Measurements from ENCODE around the gene TTF2.

TTF2 gene

DNA sequence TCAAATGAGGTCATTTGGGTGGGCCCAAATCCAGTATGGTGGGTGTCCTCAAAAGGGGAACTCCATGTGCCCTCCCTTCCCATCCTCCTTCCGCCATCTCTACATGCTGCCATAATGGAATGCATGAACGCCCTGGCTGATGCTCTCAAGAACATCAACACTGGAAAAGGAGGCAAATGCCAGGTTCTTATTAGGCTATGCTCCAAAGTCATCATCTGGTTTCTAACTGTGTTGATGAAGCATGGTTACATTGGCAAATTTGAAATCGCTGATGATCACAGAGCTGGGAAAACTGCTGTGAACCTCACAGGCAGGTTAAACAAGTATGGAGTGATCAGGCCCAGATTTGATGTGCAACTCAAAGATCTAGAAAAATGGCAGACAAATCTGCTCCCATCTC, 78.0 kb downstream of the TTF2 start:
- POLR2A ChIA-PET: no interaction called here
- no peak for DNase-seq (ENCODE audit: extremely low spot score)
- CTCF ChIA-PET: interaction anchor here (1.4 kb wide), 1 partner anchor 9 kb away, joined by 3 read pairs; no protein-coding TSS in a partner anchor
- no peak for TF ChIP-seq BHLHE40 (IDR thresholded peaks at IDR 0.05; ENCODE audit: borderline replicate concordance)

DNA sequence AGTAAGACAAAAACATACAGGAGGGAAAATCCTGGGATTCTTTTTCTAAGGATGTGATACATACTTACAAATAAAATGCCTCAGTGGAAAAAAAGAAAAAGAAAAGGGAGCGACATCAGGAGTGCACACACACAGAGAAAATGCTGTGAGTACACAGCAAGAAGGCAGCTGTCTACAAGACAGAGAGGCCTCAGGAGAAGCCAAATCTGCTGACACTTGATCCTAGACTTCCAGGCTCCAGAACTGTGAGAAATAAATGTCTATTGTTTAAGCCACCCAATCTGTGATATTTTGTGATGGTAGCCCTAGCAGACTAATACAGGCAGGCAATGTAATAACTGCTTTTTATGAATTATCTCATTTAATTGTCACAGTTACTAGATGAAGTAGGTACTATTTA, 78.4 kb downstream of the TTF2 start:
- no peak for DNase-seq (ENCODE audit: extremely low spot score)
- TF ChIP-seq CTBP1 (IDR thresholded peaks at IDR 0.05; ENCODE audit: borderline replicate concordance) (no peak), HDGF (IDR thresholded peaks at IDR 0.05; ENCODE audit: borderline replicate concordance) (no peak), LEF1 (IDR thresholded peaks at IDR 0.05; ENCODE audit: borderline replicate concordance) (no peak), SP1 (IDR thresholded peaks at IDR 0.05) (no peak), FOXM1 (IDR thresholded peaks at IDR 0.05; ENCODE audit: borderline replicate concordance) (no peak), BHLHE40 (IDR thresholded peaks at IDR 0.05; ENCODE audit: borderline replicate concordance) (no peak), FOXK2 (IDR thresholded peaks at IDR 0.05) (no peak), L3MBTL2 (conservative IDR thresholded peaks at IDR 0.05) (no peak), TARDBP (IDR thresholded peaks at IDR 0.05) (no peak), ARNT (IDR thresholded peaks at IDR 0.05) (no peak), ZNF384 (IDR thresholded peaks at IDR 0.05) (no peak), FOXA1 (IDR thresholded peaks at IDR 0.05) (no peak), SUZ12 (IDR thresholded peaks at IDR 0.05) (no peak), NFRKB (IDR thresholded peaks at IDR 0.05) (no peak), ELF4 (IDR thresholded peaks at IDR 0.05) (no peak)
- TF ChIP-seq, protein P1, sequence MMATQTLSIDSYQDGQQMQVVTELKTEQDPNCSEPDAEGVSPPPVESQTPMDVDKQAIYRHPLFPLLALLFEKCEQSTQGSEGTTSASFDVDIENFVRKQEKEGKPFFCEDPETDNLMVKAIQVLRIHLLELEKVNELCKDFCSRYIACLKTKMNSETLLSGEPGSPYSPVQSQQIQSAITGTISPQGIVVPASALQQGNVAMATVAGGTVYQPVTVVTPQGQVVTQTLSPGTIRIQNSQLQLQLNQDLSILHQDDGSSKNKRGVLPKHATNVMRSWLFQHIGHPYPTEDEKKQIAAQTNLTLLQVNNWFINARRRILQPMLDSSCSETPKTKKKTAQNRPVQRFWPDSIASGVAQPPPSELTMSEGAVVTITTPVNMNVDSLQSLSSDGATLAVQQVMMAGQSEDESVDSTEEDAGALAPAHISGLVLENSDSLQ (IDR thresholded peaks at IDR 0.05): no peak
- ChIA-PET CTCF (interaction anchor here (1.4 kb wide), 1 partner anchor 10 kb away, joined by 3 read pairs; no protein-coding TSS in a partner anchor), POLR2A (no interaction called here)

DNA sequence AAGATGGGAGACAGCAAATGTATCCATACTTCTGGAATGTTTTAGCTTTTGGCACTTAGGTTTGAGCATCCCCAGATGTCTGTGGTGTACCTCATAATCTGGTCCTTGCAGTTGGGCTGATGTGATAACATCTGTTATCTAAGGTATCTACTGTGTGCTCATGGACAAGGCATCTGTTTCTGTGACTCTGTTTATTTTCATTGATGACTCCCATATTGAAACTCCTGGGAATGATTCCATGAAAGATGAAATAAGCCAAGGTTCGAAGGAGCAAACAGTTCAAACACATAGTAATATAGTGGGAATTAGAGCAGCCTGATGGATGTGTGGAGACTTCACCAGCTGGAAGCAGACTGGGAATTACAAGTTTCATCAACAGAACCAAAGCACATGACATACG, 82.1 kb downstream of the TTF2 start:
- ChIA-PET CTCF (no interaction called here), POLR2A (no interaction called here)
- TF ChIP-seq, protein P1 (IDR thresholded peaks at IDR 0.05): no peak
- TF ChIP-seq ARNT (IDR thresholded peaks at IDR 0.05): no peak
- TF ChIP-seq ELF4 (IDR thresholded peaks at IDR 0.05): no peak
- TF ChIP-seq FOXM1 (IDR thresholded peaks at IDR 0.05; ENCODE audit: borderline replicate concordance): no peak
- TF ChIP-seq L3MBTL2 (conservative IDR thresholded peaks at IDR 0.05): no peak
- no peak for TF ChIP-seq HDGF (IDR thresholded peaks at IDR 0.05; ENCODE audit: borderline replicate concordance)
- TF ChIP-seq NFRKB (IDR thresholded peaks at IDR 0.05): no peak
- no peak for TF ChIP-seq CTBP1 (IDR thresholded peaks at IDR 0.05; ENCODE audit: borderline replicate concordance)

DNA sequence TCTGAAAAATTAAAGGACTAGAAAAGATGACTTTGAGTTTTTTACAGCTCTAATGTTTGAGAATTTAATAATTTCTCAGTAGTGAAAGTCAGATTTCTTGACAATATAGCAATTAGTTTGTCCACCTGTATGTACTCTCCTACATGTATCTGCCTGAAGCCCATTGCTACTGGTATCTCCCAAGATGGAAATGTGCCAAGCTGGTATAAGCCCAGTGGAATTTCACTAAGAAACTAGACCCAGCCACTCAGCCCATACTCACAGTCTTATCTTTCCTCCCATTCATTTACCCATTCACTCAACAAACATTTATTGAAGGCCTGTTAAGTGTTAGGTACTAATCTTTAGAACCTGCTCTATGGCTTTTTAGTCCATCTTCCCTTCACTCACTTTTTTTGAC, 83.0 kb downstream of the TTF2 start:
- CTCF ChIA-PET: no interaction called here
- POLR2A ChIA-PET: no interaction called here
- no peak for DNase-seq (ENCODE audit: extremely low spot score)
- TF ChIP-seq ELF4 (IDR thresholded peaks at IDR 0.05) (no peak), ARNT (IDR thresholded peaks at IDR 0.05) (no peak), LEF1 (IDR thresholded peaks at IDR 0.05; ENCODE audit: borderline replicate concordance) (no peak), SUZ12 (IDR thresholded peaks at IDR 0.05) (no peak), FOXK2 (IDR thresholded peaks at IDR 0.05) (no peak)

More for the DNA sequence above, 82.1 kb downstream of the TTF2 start:
- no peak for DNase-seq (ENCODE audit: extremely low spot score)

DNA sequence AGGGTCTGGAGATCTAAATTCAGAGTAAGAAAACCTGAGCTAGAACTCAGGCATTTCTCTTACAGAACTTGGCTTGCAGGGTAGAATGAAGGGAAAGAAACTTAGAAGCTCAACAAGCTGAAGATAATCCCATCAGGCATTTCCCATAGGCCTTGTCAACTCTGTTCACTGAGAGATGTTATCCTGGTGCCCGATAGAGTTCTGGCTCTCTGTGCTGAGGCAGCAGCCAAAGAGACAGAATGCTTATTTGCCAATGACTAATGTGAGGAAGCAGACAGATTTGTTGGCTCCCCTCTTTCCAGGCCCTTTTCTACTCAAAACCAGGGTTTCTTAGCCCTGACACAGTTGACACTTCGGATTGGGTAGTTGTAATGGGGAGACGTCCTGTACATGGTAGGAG, 83.7 kb downstream of the TTF2 start:
- no peak for TF ChIP-seq FOXA1 (IDR thresholded peaks at IDR 0.05)
- no peak for TF ChIP-seq FOXK2 (IDR thresholded peaks at IDR 0.05)
- no peak for TF ChIP-seq CTBP1 (IDR thresholded peaks at IDR 0.05; ENCODE audit: borderline replicate concordance)
- TF ChIP-seq ELF4 (IDR thresholded peaks at IDR 0.05): no peak
- POLR2A ChIA-PET: no interaction called here
- DNase-seq (ENCODE audit: extremely low spot score): no peak
- CTCF ChIA-PET: no interaction called here

DNA sequence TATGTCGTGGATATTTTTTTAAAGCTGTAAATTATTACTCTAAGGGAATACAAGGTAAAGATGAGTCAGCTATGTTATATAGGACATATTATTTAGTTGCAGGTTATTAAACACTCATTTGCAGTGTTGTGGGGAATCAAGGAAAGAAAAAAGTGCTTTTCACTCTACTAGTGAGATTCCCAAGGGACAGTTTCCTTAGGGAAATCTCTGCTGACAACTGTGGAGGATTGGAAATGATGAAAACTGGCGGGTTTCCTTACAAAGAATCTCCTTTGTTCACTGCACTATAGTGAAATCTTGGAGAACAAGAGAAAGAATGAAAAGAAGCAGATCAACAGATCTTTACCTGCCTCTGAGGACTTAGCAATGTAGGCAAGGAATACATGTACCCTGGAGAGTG, 85.9 kb downstream of the TTF2 start:
- no peak for DNase-seq (ENCODE audit: extremely low spot score)
- ChIA-PET POLR2A (no interaction called here), CTCF (interaction anchor here (0.6 to 1.6 kb wide), 2 partner anchors 17 to 22 kb away, joined by 4 to 7 read pairs; no protein-coding TSS in a partner anchor)
- TF ChIP-seq ARNT (IDR thresholded peaks at IDR 0.05): no peak
- TF ChIP-seq, protein P1 (IDR thresholded peaks at IDR 0.05): no peak
- no peak for TF ChIP-seq FOXM1 (IDR thresholded peaks at IDR 0.05; ENCODE audit: borderline replicate concordance)
- no peak for TF ChIP-seq LEF1 (IDR thresholded peaks at IDR 0.05; ENCODE audit: borderline replicate concordance)
- TF ChIP-seq TARDBP (IDR thresholded peaks at IDR 0.05): no peak
- TF ChIP-seq SUZ12 (IDR thresholded peaks at IDR 0.05): no peak
- TF ChIP-seq FOXA1 (IDR thresholded peaks at IDR 0.05): no peak
- TF ChIP-seq ZNF384 (IDR thresholded peaks at IDR 0.05): no peak
- TF ChIP-seq BHLHE40 (IDR thresholded peaks at IDR 0.05; ENCODE audit: borderline replicate concordance): no peak
- TF ChIP-seq NFRKB (IDR thresholded peaks at IDR 0.05): no peak
- TF ChIP-seq SP1 (IDR thresholded peaks at IDR 0.05): no peak
- TF ChIP-seq FOXK2 (IDR thresholded peaks at IDR 0.05): no peak
- no peak for TF ChIP-seq L3MBTL2 (conservative IDR thresholded peaks at IDR 0.05)
- TF ChIP-seq HDGF (IDR thresholded peaks at IDR 0.05; ENCODE audit: borderline replicate concordance): no peak
- no peak for TF ChIP-seq ELF4 (IDR thresholded peaks at IDR 0.05)
- no peak for TF ChIP-seq CTBP1 (IDR thresholded peaks at IDR 0.05; ENCODE audit: borderline replicate concordance)
